GM12878 (cell line): Measurements from ENCODE around the gene OLFM1. TPM values are rescaled to one million over a fixed set of nuclear protein-coding genes. Genes with fewer than 3 reads are reported as not detected.

Source experiments
- ATAC-seq: fragments of 200-7000 bp; cut with Tn5 transposase; 3 replicates; pipeline ENCODE4 v1.9.1; 2020; ENCODE audit warnings: mild to moderate bottlenecking, moderate library complexity
- BruUV-seq: library from RNA; stranded (reverse); fragments of 400-500 nt; replicated peaks from 2 replicates; lab custom pipeline; 2021; lab: Mats Ljungman, UMichigan
- CTCF ChIA-PET: fragments of 300-600 bp; sonication (Branson Sonifier 250); formaldehyde crosslinking; extraction: SDS; loops from one replicate; lab custom pipeline; 2021; ENCODE audit warnings: inconsistent platforms; lab: Yijun Ruan, JAX
- POLR2A ChIA-PET: fragments of 350-600 bp; formaldehyde crosslinking; extraction: SDS; loops from one replicate; lab custom pipeline; 2021; ENCODE audit warnings: inconsistent platforms; lab: Charles Lee
- RAD21 ChIA-PET: fragments of 300-600 bp; sonication (Branson Sonifier 250); formaldehyde crosslinking; loops from one replicate; lab custom pipeline; 2023; ENCODE audit warnings: antibody characterized with exemption; ENCODE audit not compliant: unreplicated experiment; lab: Charles Lee
- SMC1A ChIA-PET: fragments of 300-600 bp; sonication (Branson Sonifier 250); formaldehyde crosslinking; loops from one replicate; lab custom pipeline; 2023; ENCODE audit not compliant: unreplicated experiment, uncharacterized antibody; lab: Charles Lee
- DNase-seq: peaks from one replicate; pipeline ENCODE4 v3.0.0-alpha.2; 2011; ENCODE audit warnings: low read depth, low spot score
- FAIRE-seq: peaks from 3 replicates; lab custom pipeline; 2011; peaks lifted over from hg19 to GRCh38; lab: Jason Lieb, UNC
- H2AFZ ChIP-seq: 2 replicates; pipeline ENCODE4 v1.6.0; 2011; ENCODE audit warnings: low read depth, low read length, control low read depth; ENCODE audit not compliant: control insufficient read depth
- H3K27ac ChIP-seq: 2 replicates; pipeline ENCODE4 v1.5.1; 2011; ENCODE audit warnings: control low read depth; ENCODE audit not compliant: control insufficient read depth, insufficient read depth
- H3K27me3 ChIP-seq, 2 experiments: replicated peaks in 1 of 2; 2 replicates each; pipeline versions ENCODE4 v1.6.0 to v1.6.1; 2011; ENCODE audit warnings: low read length in 1 of 2; ENCODE audit not compliant: control insufficient read depth in 2 of 2, insufficient read depth in 2 of 2
- H3K36me3 ChIP-seq, 2 experiments: 2 replicates each; pipeline ENCODE4 v1.5.1; 2011; ENCODE audit warnings: low read length in 1 of 2; ENCODE audit not compliant: control insufficient read depth in 2 of 2, insufficient read depth in 2 of 2
- H3K4me1 ChIP-seq: 2 replicates; pipeline ENCODE4 v1.6.1; 2011; ENCODE audit warnings: mild to moderate bottlenecking, low read length, moderate library complexity, mixed read lengths; ENCODE audit not compliant: control insufficient read depth, insufficient read depth
- H3K4me2 ChIP-seq: 2 replicates; pipeline ENCODE4 v1.6.0; 2011; ENCODE audit warnings: control low read depth; ENCODE audit not compliant: control insufficient read depth, insufficient read depth
- H3K4me3 ChIP-seq: fragments of 200-600 bp; sonication (generic); 2 replicates; pipeline ENCODE4 v1.5.1; 2016
- H3K79me2 ChIP-seq: 2 replicates; pipeline ENCODE4 v1.6.0; 2011; ENCODE audit warnings: low read length; ENCODE audit not compliant: control insufficient read depth, insufficient read depth
- H3K9ac ChIP-seq: 2 replicates; pipeline ENCODE4 v1.8.0; 2011; ENCODE audit warnings: low read length, control low read depth, mixed read lengths; ENCODE audit not compliant: control insufficient read depth, insufficient read depth
- H3K9me3 ChIP-seq: replicated peaks from 3 replicates; pipeline ENCODE4 v1.5.1; 2011; ENCODE audit warnings: mild to moderate bottlenecking, low read length; ENCODE audit not compliant: control insufficient read depth, insufficient read depth
- H4K20me1 ChIP-seq: 2 replicates; pipeline ENCODE4 v1.6.0; 2011; ENCODE audit not compliant: control insufficient read depth, insufficient read depth
- DPF2 ChIP-seq: fragments of 450-650 bp; IDR thresholded peaks from 2 replicates; pipeline ENCODE4 v1.6.1; 2017; ENCODE audit warnings: mild to moderate bottlenecking
- ESRRA ChIP-seq: IDR thresholded peaks from 2 replicates; pipeline ENCODE4 v1.6.1; 2012; ENCODE audit warnings: mild to moderate bottlenecking, low read length, improper control_type of control experiment
- HDAC2 ChIP-seq: fragments of 200-600 bp; sonication (generic); IDR thresholded peaks from 2 replicates; pipeline ENCODE4 v1.6.1; 2017
- IRF4 ChIP-seq: IDR thresholded peaks from 2 replicates; pipeline ENCODE4 v1.6.1; 2011; ENCODE audit warnings: low read depth, low read length
- SMC3 ChIP-seq: IDR thresholded peaks from 2 replicates; pipeline ENCODE4 v1.6.1; 2011; ENCODE audit warnings: low read length, improper control_type of control experiment, borderline replicate concordance
- ZNF207 ChIP-seq: fragments of 450-650 bp; IDR thresholded peaks from 2 replicates; pipeline ENCODE4 v1.6.1; 2014; ENCODE audit warnings: antibody characterized with exemption, mild to moderate bottlenecking, borderline replicate concordance
- ZSCAN29 ChIP-seq: fragments of 450-650 bp; IDR thresholded peaks from 2 replicates; pipeline ENCODE4 v1.6.1; 2017; ENCODE audit warnings: mild to moderate bottlenecking, moderate library complexity
- WGBS: methylation state at CpG from one replicate; pipeline ENCODE4 v1.1.6; 2016; ENCODE audit warnings: low lambda C conversion rate; ENCODE audit not compliant: insufficient replicate concordance, insufficient coverage; ENCODE audit errors: missing lambda C conversion rate; 5-methylcytosine and 5-hydroxymethylcytosine counted together
- in situ Hi-C: fragments of 300-500 bp; cut with MboI; formaldehyde crosslinking; loops from 9 replicates; pipeline ENCODE4 v1.14.3; 2018; ENCODE audit warnings: mixed read lengths
- intact Hi-C: fragments of 100-400 bp; cut with micrococcal nuclease; formaldehyde crosslinking; loops from one replicate; pipeline ENCODE4 v1.14.2; 2022; ENCODE audit not compliant: unreplicated experiment
- polyA plus RNA-seq, 11 experiments: library from polyadenylated mRNA; depleted of rRNA in 4 of 11; unstranded in 6 of 11; stranded (reverse) in 5 of 11; fragments of >200 nt; fragmentation: Nextera tagmentation in 4 of 11; fragmentation: Illumina TruSeq in 1 of 11; extraction: Ambion mirVana in 4 of 11; extraction: Trizol in 1 of 11; gene quantifications; 1 replicate in 1 of 11; 2 replicates in 10 of 11; pipeline versions ENCODE4 v1.2.1 to v1.2.3, GENCODE V29; 2011 to 2016; ENCODE audit warnings: inconsistent platforms in 2 of 11, missing spikeins in 2 of 11, low read depth in 1 of 11
- total RNA-seq, 4 experiments: library from RNA; depleted of rRNA in 3 of 4; stranded (reverse); fragments of >200 nt in 3 of 4; fragmentation: Illumina TruSeq in 1 of 4; extraction: Trizol in 1 of 4; gene quantifications; 2 replicates each; pipeline versions ENCODE4 v1.2.1 to v1.2.3, GENCODE V29; 2013 to 2021
- TF ChIP-seq, protein P1 (sequence below): IDR thresholded peaks from 2 replicates; pipeline ENCODE4 v1.6.1; 2012; ENCODE audit warnings: low read length, inconsistent platforms
- TF ChIP-seq, protein P2 (sequence below), 3 experiments: IDR thresholded peaks in 2 of 3; conservative IDR thresholded peaks in 1 of 3; 2 replicates each; pipeline ENCODE4 v1.5.1; 2011; ENCODE audit warnings: low read depth in 3 of 3, low read length in 3 of 3, mild to moderate bottlenecking in 3 of 3, control low read depth in 2 of 3, moderate library complexity in 2 of 3, inconsistent platforms in 1 of 3, mixed read lengths in 1 of 3; ENCODE audit not compliant: control insufficient read depth in 2 of 3, insufficient read depth in 1 of 3; ENCODE audit errors: extremely low read depth in 1 of 3
- TF ChIP-seq, protein P3 (sequence below): IDR thresholded peaks from 2 replicates; pipeline ENCODE4 v1.6.1; 2012; ENCODE audit warnings: improper control_type of control experiment, low read depth, low read length; ENCODE audit not compliant: insufficient replicate concordance
- TF ChIP-seq, protein P4 (sequence below): IDR thresholded peaks from 2 replicates; pipeline ENCODE4 v1.6.1; 2012; ENCODE audit warnings: mild to moderate bottlenecking, low read depth, low read length

The OLFM1 gene
- total and polyA plus RNA-seq, 10 of the 15 experiments (the other 5 are each of a cell fraction or from before 2014, with no cell fraction given) = not detected

DNA sequence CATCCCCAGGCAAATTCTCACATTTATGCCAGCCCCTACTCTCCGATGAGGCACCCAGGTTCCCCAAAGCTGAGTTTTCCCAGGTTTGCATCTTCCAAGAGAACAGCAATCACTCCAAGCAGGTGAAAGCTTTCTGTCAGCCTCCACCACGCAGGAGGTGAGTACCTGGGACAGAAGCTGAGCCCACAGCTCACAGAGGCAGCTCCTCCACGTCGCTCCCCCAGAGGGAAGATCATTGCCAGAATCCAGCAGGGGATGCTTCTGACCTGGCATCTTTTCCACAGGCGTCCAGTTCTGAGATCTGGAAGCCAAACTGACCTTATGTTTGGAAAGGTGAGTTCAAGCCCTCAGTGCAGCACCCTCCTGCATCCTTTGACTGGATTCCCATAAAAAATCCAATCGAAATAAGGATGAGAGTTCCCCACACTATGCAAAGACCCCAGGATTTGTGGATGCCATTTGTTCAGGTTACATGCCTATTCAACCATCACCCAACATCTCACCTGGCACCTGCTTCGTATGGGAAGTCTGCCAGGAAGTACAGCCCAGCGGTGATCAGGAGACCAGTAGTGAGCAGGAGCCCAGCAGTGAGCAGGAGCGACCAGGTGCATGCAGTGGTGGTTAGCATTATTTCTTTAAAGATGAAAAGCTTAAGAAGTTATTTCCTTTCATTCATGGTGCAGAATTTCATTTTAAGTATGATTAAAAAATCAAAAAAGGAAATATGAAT, 47.4 kb upstream of the OLFM1 start:
- H4K20me1 ChIP-seq = no peaks in the 10 kb centered on the region
- no peaks in the 10 kb centered on the region for H3K79me2 ChIP-seq
- H3K4me2 ChIP-seq = no peak overlapping the region
- no peaks in the 10 kb centered on the region; a peak in 2 of 4 replicates for H3K27me3 ChIP-seq
- H3K4me3 ChIP-seq = no peak overlapping the region
- RAD21 ChIA-PET = no interaction called here
- BruUV-seq = no TSS peak
- H2AFZ ChIP-seq = no peak overlapping the region
- no peak for ATAC-seq
- no peaks in the 10 kb centered on the region for H3K9me3 ChIP-seq
- SMC1A ChIA-PET = no interaction called here
- in situ Hi-C loops = no loop called here
- WGBS = under 1% methylated on average over 9 of the region's 9 CpGs
- no peak for DNase-seq
- H3K9ac ChIP-seq = no peak overlapping the region
- no peak for FAIRE-seq
- intact Hi-C loops = no loop called here
- POLR2A ChIA-PET = no interaction called here
- no peaks in the 10 kb centered on the region for H3K4me1 ChIP-seq
- no peaks in the 10 kb centered on the region for H3K36me3 ChIP-seq
- CTCF ChIA-PET = no interaction called here
- no peak overlapping the region for H3K27ac ChIP-seq
- TF ChIP-seq HDAC2 = no peak
- no peak for TF ChIP-seq IRF4
- TF ChIP-seq ZNF207 = no peak
- TF ChIP-seq ZSCAN29 = no peak
- no peak for TF ChIP-seq DPF2
- TF ChIP-seq, protein P1, sequence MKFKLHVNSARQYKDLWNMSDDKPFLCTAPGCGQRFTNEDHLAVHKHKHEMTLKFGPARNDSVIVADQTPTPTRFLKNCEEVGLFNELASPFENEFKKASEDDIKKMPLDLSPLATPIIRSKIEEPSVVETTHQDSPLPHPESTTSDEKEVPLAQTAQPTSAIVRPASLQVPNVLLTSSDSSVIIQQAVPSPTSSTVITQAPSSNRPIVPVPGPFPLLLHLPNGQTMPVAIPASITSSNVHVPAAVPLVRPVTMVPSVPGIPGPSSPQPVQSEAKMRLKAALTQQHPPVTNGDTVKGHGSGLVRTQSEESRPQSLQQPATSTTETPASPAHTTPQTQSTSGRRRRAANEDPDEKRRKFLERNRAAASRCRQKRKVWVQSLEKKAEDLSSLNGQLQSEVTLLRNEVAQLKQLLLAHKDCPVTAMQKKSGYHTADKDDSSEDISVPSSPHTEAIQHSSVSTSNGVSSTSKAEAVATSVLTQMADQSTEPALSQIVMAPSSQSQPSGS = no peak
- TF ChIP-seq ESRRA = no peak
- no peak for TF ChIP-seq SMC3
- TF ChIP-seq, protein P2, sequence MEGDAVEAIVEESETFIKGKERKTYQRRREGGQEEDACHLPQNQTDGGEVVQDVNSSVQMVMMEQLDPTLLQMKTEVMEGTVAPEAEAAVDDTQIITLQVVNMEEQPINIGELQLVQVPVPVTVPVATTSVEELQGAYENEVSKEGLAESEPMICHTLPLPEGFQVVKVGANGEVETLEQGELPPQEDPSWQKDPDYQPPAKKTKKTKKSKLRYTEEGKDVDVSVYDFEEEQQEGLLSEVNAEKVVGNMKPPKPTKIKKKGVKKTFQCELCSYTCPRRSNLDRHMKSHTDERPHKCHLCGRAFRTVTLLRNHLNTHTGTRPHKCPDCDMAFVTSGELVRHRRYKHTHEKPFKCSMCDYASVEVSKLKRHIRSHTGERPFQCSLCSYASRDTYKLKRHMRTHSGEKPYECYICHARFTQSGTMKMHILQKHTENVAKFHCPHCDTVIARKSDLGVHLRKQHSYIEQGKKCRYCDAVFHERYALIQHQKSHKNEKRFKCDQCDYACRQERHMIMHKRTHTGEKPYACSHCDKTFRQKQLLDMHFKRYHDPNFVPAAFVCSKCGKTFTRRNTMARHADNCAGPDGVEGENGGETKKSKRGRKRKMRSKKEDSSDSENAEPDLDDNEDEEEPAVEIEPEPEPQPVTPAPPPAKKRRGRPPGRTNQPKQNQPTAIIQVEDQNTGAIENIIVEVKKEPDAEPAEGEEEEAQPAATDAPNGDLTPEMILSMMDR (IDR thresholded peaks at IDR 0.05 in 2 of 3, conservative IDR thresholded peaks at IDR 0.05 in 1 of 3; ENCODE audit: control insufficient read depth in 2 of 3, extremely low read depth in 1 of 3, insufficient read depth in 1 of 3, low read depth in 3 of 3, low read length in 3 of 3) = no peak
- TF ChIP-seq, protein P3, sequence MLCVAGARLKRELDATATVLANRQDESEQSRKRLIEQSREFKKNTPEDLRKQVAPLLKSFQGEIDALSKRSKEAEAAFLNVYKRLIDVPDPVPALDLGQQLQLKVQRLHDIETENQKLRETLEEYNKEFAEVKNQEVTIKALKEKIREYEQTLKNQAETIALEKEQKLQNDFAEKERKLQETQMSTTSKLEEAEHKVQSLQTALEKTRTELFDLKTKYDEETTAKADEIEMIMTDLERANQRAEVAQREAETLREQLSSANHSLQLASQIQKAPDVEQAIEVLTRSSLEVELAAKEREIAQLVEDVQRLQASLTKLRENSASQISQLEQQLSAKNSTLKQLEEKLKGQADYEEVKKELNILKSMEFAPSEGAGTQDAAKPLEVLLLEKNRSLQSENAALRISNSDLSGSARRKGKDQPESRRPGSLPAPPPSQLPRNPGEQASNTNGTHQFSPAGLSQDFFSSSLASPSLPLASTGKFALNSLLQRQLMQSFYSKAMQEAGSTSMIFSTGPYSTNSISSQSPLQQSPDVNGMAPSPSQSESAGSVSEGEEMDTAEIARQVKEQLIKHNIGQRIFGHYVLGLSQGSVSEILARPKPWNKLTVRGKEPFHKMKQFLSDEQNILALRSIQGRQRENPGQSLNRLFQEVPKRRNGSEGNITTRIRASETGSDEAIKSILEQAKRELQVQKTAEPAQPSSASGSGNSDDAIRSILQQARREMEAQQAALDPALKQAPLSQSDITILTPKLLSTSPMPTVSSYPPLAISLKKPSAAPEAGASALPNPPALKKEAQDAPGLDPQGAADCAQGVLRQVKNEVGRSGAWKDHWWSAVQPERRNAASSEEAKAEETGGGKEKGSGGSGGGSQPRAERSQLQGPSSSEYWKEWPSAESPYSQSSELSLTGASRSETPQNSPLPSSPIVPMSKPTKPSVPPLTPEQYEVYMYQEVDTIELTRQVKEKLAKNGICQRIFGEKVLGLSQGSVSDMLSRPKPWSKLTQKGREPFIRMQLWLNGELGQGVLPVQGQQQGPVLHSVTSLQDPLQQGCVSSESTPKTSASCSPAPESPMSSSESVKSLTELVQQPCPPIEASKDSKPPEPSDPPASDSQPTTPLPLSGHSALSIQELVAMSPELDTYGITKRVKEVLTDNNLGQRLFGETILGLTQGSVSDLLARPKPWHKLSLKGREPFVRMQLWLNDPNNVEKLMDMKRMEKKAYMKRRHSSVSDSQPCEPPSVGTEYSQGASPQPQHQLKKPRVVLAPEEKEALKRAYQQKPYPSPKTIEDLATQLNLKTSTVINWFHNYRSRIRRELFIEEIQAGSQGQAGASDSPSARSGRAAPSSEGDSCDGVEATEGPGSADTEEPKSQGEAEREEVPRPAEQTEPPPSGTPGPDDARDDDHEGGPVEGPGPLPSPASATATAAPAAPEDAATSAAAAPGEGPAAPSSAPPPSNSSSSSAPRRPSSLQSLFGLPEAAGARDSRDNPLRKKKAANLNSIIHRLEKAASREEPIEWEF = no peak
- TF ChIP-seq, protein P4, sequence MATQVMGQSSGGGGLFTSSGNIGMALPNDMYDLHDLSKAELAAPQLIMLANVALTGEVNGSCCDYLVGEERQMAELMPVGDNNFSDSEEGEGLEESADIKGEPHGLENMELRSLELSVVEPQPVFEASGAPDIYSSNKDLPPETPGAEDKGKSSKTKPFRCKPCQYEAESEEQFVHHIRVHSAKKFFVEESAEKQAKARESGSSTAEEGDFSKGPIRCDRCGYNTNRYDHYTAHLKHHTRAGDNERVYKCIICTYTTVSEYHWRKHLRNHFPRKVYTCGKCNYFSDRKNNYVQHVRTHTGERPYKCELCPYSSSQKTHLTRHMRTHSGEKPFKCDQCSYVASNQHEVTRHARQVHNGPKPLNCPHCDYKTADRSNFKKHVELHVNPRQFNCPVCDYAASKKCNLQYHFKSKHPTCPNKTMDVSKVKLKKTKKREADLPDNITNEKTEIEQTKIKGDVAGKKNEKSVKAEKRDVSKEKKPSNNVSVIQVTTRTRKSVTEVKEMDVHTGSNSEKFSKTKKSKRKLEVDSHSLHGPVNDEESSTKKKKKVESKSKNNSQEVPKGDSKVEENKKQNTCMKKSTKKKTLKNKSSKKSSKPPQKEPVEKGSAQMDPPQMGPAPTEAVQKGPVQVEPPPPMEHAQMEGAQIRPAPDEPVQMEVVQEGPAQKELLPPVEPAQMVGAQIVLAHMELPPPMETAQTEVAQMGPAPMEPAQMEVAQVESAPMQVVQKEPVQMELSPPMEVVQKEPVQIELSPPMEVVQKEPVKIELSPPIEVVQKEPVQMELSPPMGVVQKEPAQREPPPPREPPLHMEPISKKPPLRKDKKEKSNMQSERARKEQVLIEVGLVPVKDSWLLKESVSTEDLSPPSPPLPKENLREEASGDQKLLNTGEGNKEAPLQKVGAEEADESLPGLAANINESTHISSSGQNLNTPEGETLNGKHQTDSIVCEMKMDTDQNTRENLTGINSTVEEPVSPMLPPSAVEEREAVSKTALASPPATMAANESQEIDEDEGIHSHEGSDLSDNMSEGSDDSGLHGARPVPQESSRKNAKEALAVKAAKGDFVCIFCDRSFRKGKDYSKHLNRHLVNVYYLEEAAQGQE = no peak
